H9 (cell line): ENCODE data around the gene HECW1. TPM values are rescaled to one million over a fixed set of nuclear protein-coding genes. Genes with fewer than 3 reads are reported as not detected.

Experiments used
- DNase-seq: peaks from one replicate; pipeline ENCODE4 v3.0.0-alpha.2; 2017
- H2AFZ ChIP-seq: one replicate; pipeline ENCODE4 v1.6.1; 2013; ENCODE audit warnings: mild to moderate bottlenecking, low read length, control low read depth, moderate library complexity
- H2AK5ac ChIP-seq: 2 replicates; pipeline ENCODE4 v1.6.1; 2013; ENCODE audit warnings: low read length, control low read depth, mixed read lengths; ENCODE audit not compliant: insufficient read length
- H2BK120ac ChIP-seq: one replicate; pipeline ENCODE4 v1.6.1; 2013; ENCODE audit warnings: low read depth, mild to moderate bottlenecking, low read length, control low read depth, inconsistent platforms; ENCODE audit not compliant: poor library complexity, severe bottlenecking
- H2BK12ac ChIP-seq: 2 replicates; pipeline ENCODE4 v1.6.1; 2013; ENCODE audit warnings: low read length, control low read depth, mixed read lengths, low read depth; ENCODE audit not compliant: insufficient read length
- H2BK15ac ChIP-seq: 2 replicates; pipeline ENCODE4 v1.6.1; 2013; ENCODE audit warnings: low read depth, low read length, control low read depth
- H2BK20ac ChIP-seq: one replicate; pipeline ENCODE4 v1.6.1; 2013; ENCODE audit warnings: low read depth, mild to moderate bottlenecking, low read length, control low read depth, inconsistent platforms; ENCODE audit not compliant: poor library complexity, severe bottlenecking
- H2BK5ac ChIP-seq: 2 replicates; pipeline ENCODE4 v1.6.1; 2013; ENCODE audit warnings: low read length, control low read depth, mixed read lengths; ENCODE audit not compliant: insufficient read length
- H3K14ac ChIP-seq: 2 replicates; pipeline ENCODE4 v1.6.1; 2013; ENCODE audit warnings: low read length, control low read depth; ENCODE audit not compliant: insufficient read depth
- H3K18ac ChIP-seq: 2 replicates; pipeline ENCODE4 v1.6.1; 2013; ENCODE audit warnings: low read depth, mild to moderate bottlenecking, mixed read lengths, low read length, control low read depth; ENCODE audit not compliant: insufficient read length
- H3K23ac ChIP-seq: 2 replicates; pipeline ENCODE4 v1.6.1; 2013; ENCODE audit warnings: low read length, control low read depth, mixed read lengths, low read depth; ENCODE audit not compliant: insufficient read length
- H3K23me2 ChIP-seq: 2 replicates; pipeline ENCODE4 v1.6.1; 2013; ENCODE audit warnings: low read depth, mild to moderate bottlenecking, mixed read lengths, low read length, control low read depth; ENCODE audit not compliant: insufficient read length, poor library complexity, severe bottlenecking
- H3K27ac ChIP-seq: 2 replicates; pipeline ENCODE4 v1.5.1; 2013; ENCODE audit warnings: low read length, control low read depth, mixed read lengths, low read depth; ENCODE audit not compliant: insufficient read length
- H3K27me3 ChIP-seq: 2 replicates; pipeline ENCODE4 v1.6.1; 2013; ENCODE audit warnings: low read length, control low read depth, inconsistent platforms; ENCODE audit not compliant: insufficient read depth
- H3K4ac ChIP-seq: 2 replicates; pipeline ENCODE4 v1.6.1; 2013; ENCODE audit warnings: low read depth, mild to moderate bottlenecking, control low read depth, inconsistent platforms, low read length, moderate library complexity
- H3K4me1 ChIP-seq: 2 replicates; pipeline ENCODE4 v1.6.1; 2013; ENCODE audit warnings: low read length, control low read depth, inconsistent platforms; ENCODE audit not compliant: insufficient read depth
- H3K4me2 ChIP-seq: 2 replicates; pipeline ENCODE4 v1.6.1; 2013; ENCODE audit warnings: low read length, control low read depth, mixed read lengths; ENCODE audit not compliant: insufficient read length, insufficient read depth
- H3K56ac ChIP-seq: 2 replicates; pipeline ENCODE4 v1.6.1; 2013; ENCODE audit warnings: low read depth, mild to moderate bottlenecking, mixed read lengths, low read length, control low read depth; ENCODE audit not compliant: insufficient read length
- H3K79me1 ChIP-seq: 2 replicates; pipeline ENCODE4 v1.6.1; 2013; ENCODE audit warnings: low read depth, mild to moderate bottlenecking, moderate library complexity, low read length, control low read depth, inconsistent platforms; ENCODE audit not compliant: insufficient read depth, poor library complexity, severe bottlenecking
- H3K79me2 ChIP-seq: 2 replicates; pipeline ENCODE4 v1.6.1; 2013; ENCODE audit warnings: low read length, control low read depth, inconsistent platforms; ENCODE audit not compliant: insufficient read depth
- H3K9ac ChIP-seq: 2 replicates; pipeline ENCODE4 v1.6.1; 2013; ENCODE audit warnings: low read length, control low read depth, mixed read lengths; ENCODE audit not compliant: insufficient read length; ENCODE audit errors: extremely low read depth
- H3K9me3 ChIP-seq: one replicate; pipeline ENCODE4 v1.6.1; 2013; ENCODE audit warnings: low read depth, low read length, inconsistent platforms; ENCODE audit not compliant: control insufficient read depth
- H3T11ph ChIP-seq: one replicate; pipeline ENCODE4 v1.6.1; 2013; ENCODE audit warnings: mild to moderate bottlenecking, low read length, control low read depth, inconsistent platforms
- H4K20me1 ChIP-seq: one replicate; pipeline ENCODE4 v1.6.1; 2013; ENCODE audit not compliant: control insufficient read depth, insufficient read length, insufficient read depth
- H4K5ac ChIP-seq: 2 replicates; pipeline ENCODE4 v1.6.1; 2013; ENCODE audit warnings: low read depth, mild to moderate bottlenecking, mixed read lengths, low read length, control low read depth; ENCODE audit not compliant: insufficient read length
- H4K8ac ChIP-seq: replicated peaks from 2 replicates; pipeline ENCODE4 v1.6.1; 2013; ENCODE audit warnings: low read length, control low read depth, mixed read lengths, low read depth; ENCODE audit not compliant: insufficient read length
- H4K91ac ChIP-seq: 2 replicates; pipeline ENCODE4 v1.6.1; 2013; ENCODE audit warnings: low read depth, mild to moderate bottlenecking, moderate library complexity, mixed read lengths, low read length, control low read depth; ENCODE audit not compliant: insufficient read length
- H3K27ac Mint-ChIP-seq, 3 experiments: 2 replicates in 2 of 3; 3 replicates in 1 of 3; pipeline ENCODE4 v1.8.0; 2020 to 2021; ENCODE audit warnings: mixed read lengths in 3 of 3, mild to moderate bottlenecking in 1 of 3, moderate library complexity in 1 of 3
- H3K27me3 Mint-ChIP-seq: 2 replicates; pipeline ENCODE4 v1.8.0; 2021; ENCODE audit warnings: low read depth, mild to moderate bottlenecking, moderate library complexity, mixed read lengths
- H3K36me3 Mint-ChIP-seq, 3 experiments: 2 replicates in 2 of 3; 3 replicates in 1 of 3; pipeline ENCODE4 v1.8.0; 2020 to 2021; ENCODE audit warnings: low read depth in 3 of 3, mixed read lengths in 3 of 3; ENCODE audit not compliant: insufficient read depth in 1 of 3
- H3K4me1 Mint-ChIP-seq, 2 experiments: 2 replicates each; pipeline ENCODE4 v1.8.0; 2020; ENCODE audit warnings: mixed read lengths in 2 of 2
- H3K4me3 Mint-ChIP-seq, 2 experiments: 2 replicates in 1 of 2; 3 replicates in 1 of 2; pipeline ENCODE4 v1.8.0; 2020 to 2021; ENCODE audit warnings: mild to moderate bottlenecking in 2 of 2, mixed read lengths in 2 of 2, moderate library complexity in 1 of 2
- H3K9me3 Mint-ChIP-seq, 2 experiments: 2 replicates in 1 of 2; 3 replicates in 1 of 2; pipeline ENCODE4 v1.8.0; 2020; ENCODE audit warnings: mild to moderate bottlenecking in 2 of 2, mixed read lengths in 2 of 2, moderate library complexity in 1 of 2
- WGBS: extraction: QIAGEN DNeasy Blood & Tissue Kit; methylation state at CpG from one replicate; pipeline ENCODE4 v1.1.7; 2013; ENCODE audit warnings: missing lambda C conversion rate, low lambda C conversion rate, mixed read lengths; ENCODE audit not compliant: insufficient read length; ENCODE audit errors: extremely low coverage; 5-methylcytosine and 5-hydroxymethylcytosine counted together
- total RNA-seq: library from RNA; stranded (reverse); gene quantifications from 2 replicates; pipeline ENCODE4 v1.2.1, GENCODE V29; 2021
- TF ChIP-seq, protein P1 (sequence below): fragments of 200-600 bp; sonication (generic); conservative IDR thresholded peaks from 3 replicates; pipeline ENCODE4 v1.8.0; 2021; ENCODE audit warnings: antibody characterized with exemption, mild to moderate bottlenecking

Gene HECW1
- total RNA-seq, 1 experiment from 2014 or later: 5.0 TPM

DNA sequence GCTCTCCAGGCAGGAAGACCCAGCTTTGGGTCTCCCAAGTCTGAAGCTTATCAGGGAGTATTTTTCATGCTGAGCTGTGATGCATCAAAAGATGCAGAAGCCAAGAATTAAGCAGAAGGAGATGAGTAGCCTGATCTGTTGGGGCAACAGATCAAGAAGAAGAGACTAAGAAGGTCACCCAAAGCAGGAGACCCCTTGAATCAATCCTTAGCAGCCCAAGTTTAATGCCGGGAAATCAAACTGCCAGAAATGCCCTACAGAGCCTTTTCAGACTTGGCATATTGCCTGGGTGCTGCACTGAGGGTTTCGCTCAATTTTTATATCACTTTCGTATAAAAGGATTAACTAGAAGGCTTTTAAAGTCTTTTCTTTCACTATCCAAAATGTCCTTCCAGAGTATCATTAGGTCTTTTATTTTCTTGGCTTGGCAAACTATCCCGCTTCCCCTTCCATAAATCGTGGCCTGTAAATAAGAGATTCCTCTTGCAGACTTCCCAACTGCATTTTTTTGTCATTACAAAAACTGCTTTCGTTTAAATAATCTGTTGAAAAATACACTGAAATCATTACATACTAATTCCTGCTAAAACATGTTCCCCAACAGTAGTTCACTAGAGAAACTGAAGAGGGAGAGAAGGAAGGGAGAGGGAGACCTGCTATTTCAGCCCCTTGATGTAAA, 421.5 kb downstream of the HECW1 start:
- Histone ChIP-seq H3K4me1 (no peaks in the 10 kb centered on the region), H4K91ac (no peak overlapping the region), H3K9me3 (no peaks in the 10 kb centered on the region), H3K79me2 (no peaks in the 10 kb centered on the region), H2AK5ac (no peak overlapping the region), H3K4ac (no peak overlapping the region), H3K79me1 (no peaks in the 10 kb centered on the region), H2BK120ac (no peak overlapping the region), H3K23me2 (no peaks in the 10 kb centered on the region), H2BK20ac (no peak overlapping the region), H3K4me2 (no peak overlapping the region), H4K8ac (no peak overlapping the region), H2BK5ac (no peak overlapping the region), H3K18ac (no peak overlapping the region), H3K9ac (no peak overlapping the region), H2BK15ac (no peak overlapping the region), H3T11ph (no peak overlapping the region), H2AFZ (no peak overlapping the region), H2BK12ac (no peak overlapping the region), H4K20me1 (no peaks in the 10 kb centered on the region), H3K27ac (no peak overlapping the region), H3K14ac (no peak overlapping the region), H4K5ac (no peak overlapping the region), H3K56ac (no peak overlapping the region), H3K23ac (no peak overlapping the region), H3K27me3 (no peaks in the 10 kb centered on the region; the same call in 1 of the 2 replicates)
- Mint-ChIP-seq H3K4me1 (peaks cover 11 to 17% of the 10 kb centered on the region in 2 experiments), H3K9me3 (no peaks in the 10 kb centered on the region; a peak in 1 of 5 replicates), H3K27ac (no peak overlapping the region; a peak in 1 of 7 replicates), H3K27me3 (no peaks in the 10 kb centered on the region), H3K4me3 (no peak overlapping the region), H3K36me3 (no peaks in the 10 kb centered on the region)
- TF ChIP-seq, protein P1, sequence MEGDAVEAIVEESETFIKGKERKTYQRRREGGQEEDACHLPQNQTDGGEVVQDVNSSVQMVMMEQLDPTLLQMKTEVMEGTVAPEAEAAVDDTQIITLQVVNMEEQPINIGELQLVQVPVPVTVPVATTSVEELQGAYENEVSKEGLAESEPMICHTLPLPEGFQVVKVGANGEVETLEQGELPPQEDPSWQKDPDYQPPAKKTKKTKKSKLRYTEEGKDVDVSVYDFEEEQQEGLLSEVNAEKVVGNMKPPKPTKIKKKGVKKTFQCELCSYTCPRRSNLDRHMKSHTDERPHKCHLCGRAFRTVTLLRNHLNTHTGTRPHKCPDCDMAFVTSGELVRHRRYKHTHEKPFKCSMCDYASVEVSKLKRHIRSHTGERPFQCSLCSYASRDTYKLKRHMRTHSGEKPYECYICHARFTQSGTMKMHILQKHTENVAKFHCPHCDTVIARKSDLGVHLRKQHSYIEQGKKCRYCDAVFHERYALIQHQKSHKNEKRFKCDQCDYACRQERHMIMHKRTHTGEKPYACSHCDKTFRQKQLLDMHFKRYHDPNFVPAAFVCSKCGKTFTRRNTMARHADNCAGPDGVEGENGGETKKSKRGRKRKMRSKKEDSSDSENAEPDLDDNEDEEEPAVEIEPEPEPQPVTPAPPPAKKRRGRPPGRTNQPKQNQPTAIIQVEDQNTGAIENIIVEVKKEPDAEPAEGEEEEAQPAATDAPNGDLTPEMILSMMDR: no peak
- WGBS: no CpG with 5 or more reads among the region's 6 CpGs
- no peak for DNase-seq
